Measurements from ENCODE around the gene PTEN.

DNA sequence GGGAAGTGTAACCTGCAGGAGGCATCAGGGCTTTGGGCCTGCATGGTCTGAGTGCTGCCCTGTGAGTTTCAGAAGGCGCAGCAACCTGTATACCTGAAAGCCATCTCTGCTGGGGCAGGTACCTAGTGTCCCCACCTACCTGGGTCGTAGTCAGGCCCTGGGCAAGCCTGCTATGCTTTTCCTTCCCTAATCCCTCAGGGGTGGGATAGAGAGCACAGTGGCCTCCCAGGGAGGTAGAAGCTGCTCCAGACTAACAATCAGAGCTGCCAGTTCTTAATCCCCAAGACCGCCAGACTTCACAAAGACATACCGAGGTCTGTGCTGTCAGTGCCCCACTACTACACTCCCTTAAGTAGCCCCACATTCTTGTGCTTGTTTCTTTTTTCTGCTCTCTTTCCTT is 52.0 kb downstream of the PTEN start:
- TF ChIP-seq, protein P1, sequence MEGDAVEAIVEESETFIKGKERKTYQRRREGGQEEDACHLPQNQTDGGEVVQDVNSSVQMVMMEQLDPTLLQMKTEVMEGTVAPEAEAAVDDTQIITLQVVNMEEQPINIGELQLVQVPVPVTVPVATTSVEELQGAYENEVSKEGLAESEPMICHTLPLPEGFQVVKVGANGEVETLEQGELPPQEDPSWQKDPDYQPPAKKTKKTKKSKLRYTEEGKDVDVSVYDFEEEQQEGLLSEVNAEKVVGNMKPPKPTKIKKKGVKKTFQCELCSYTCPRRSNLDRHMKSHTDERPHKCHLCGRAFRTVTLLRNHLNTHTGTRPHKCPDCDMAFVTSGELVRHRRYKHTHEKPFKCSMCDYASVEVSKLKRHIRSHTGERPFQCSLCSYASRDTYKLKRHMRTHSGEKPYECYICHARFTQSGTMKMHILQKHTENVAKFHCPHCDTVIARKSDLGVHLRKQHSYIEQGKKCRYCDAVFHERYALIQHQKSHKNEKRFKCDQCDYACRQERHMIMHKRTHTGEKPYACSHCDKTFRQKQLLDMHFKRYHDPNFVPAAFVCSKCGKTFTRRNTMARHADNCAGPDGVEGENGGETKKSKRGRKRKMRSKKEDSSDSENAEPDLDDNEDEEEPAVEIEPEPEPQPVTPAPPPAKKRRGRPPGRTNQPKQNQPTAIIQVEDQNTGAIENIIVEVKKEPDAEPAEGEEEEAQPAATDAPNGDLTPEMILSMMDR (conservative IDR thresholded peaks at IDR 0.05 in 1 of 2, IDR thresholded peaks at IDR 0.05 in 1 of 2; ENCODE audit: extremely low read depth in 1 of 2, insufficient read depth in 1 of 2, low read depth in 1 of 2, low read length in 2 of 2) = no peak
- TF ChIP-seq EZH2 (IDR thresholded peaks at IDR 0.05; ENCODE audit: borderline replicate concordance, low read length) = no peak

Measured in mammary epithelial cell (primary cell).